GM10847 (cell line): ENCODE results near the gene DOCK11.

ENCODE experiments used
- POLR2A ChIP-seq: IDR thresholded peaks from 2 replicates; pipeline ENCODE4 v1.6.1; 2011; ENCODE audit not compliant: insufficient read length; ENCODE audit errors: extremely low read depth

DOCK11 gene

DNA sequence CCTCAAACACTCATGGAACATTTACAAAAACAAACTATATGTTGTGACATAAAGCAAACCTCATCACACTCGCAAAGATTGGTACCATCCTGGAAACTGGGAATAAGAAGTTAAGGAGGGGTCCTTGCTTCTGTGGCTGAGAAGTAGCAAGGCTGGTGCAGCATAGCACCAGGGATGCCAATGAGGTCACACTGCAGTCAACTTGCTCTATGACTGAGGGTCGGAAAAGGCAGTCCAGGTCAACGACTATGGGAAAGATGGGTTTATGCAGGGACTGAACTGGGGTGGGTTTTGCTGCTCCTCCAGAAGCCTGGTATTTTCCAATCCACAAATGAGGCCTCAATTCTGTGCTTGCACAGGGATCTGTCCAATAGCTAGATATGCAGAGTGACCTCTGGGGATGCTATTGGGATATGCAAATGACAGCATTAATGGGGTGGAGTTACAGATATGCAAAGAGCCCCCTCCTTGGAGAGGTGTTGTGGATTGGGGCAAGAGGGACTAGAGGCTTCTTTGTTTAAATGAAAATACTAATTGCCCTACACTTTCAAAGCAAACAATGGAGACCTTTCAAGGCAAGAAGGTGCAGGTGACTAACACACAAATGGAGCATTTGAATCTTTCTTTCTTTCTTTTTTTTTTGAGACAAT, 224.6 kb downstream of the DOCK11 start:
- TF ChIP-seq POLR2A = no peak

GRCh38 chrX:118723376-118723775, 227.8 kb downstream of the DOCK11 start:
- no peak for TF ChIP-seq POLR2A

DNA sequence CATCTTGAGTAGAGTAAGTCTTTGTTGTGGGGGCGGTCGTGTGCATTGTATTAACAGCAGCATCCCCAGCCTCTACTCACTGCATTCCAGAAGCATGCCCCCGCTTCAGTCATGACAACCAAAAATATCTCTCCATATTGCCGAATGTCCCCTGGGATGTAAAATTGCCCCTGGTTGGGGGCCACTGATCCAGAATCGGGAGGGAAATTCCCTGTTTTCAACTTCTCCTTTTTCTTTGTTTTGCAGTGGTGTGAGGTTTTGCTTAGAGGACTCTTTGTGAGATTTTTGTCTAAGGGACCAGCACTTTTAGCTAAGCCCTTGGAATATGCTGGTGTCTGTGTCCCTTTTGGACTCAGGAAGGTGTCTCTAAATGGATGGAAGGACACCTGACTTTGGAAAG, 228.8 kb downstream of the DOCK11 start:
- no peak for TF ChIP-seq POLR2A

GRCh38 chrX:118724775-118725174, 229.2 kb downstream of the DOCK11 start:
- TF ChIP-seq POLR2A = no peak

DNA sequence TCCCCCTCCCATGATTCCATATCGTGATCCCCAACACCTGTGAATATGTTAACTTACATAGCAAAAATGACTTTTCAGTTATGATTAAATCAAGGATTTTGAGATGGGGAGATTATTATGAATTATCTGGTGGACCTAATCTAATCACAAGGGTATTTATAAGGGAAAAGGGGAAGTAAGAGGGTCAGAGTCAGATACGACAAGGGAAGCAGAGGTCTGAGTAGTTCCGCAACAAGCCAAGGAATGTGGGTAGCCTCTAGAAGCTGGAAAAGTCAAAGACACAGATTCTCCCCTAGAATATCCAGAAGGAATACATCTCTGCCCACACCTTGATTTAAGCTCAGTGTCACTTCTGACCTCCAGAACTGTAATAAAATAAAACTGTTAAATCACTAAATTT, 230.8 kb downstream of the DOCK11 start:
- TF ChIP-seq POLR2A = no peak

DNA sequence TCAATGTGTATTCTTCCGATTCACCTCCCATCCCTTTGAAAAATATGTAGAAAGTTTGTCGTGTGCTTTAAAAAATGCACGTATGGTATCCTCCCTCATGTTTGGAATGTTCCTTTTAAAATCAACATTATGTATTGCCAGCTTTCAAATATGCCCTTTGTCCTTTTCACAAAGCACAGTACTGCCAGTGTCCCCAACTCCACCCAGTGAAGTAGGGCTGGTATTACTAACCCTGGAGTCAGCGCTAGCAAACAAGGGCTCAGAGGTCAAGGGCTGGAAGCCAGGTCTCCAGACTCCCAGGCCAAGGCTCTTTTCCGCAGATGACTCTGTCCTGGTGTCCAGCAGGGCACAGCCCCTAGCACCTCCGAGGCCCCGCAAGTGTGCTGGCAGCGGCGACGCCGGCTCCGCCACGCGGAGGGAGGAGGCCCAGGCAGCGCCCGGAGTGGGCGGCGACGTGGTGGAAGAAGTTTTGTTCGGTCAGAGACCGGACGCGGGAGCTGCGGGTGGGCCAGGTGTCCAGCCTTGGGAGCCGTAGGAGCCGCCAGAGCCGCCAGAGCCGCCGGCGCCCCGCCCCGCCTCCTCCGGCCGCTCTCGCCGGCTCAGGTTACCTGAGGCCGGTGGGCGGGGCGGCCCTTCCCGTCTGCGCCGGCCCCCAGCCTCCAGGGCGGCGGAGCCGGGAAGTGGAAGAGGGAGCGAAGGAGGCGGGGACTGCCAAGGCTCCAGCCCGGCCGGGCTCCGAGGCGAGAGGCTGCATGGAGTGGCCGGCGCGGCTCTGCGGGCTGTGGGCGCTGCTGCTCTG, 231.5 kb downstream of the DOCK11 start, which contains the start of gene IL13RA1:
Gene IL13RA1, plus strand, starts transcription at position 720 of the 799 bp plus-strand sequence. Its CDS starts 33 bp downstream, at position 753.
- TF ChIP-seq POLR2A = no peak

GRCh38 chrX:118727686-118728339, 232.2 kb downstream of the DOCK11 start:
- TF ChIP-seq POLR2A = no peak

- TF ChIP-seq POLR2A = no peak
Observed at GRCh38 chrX:118729042-118729652, 233.5 kb downstream of the DOCK11 start.

DNA sequence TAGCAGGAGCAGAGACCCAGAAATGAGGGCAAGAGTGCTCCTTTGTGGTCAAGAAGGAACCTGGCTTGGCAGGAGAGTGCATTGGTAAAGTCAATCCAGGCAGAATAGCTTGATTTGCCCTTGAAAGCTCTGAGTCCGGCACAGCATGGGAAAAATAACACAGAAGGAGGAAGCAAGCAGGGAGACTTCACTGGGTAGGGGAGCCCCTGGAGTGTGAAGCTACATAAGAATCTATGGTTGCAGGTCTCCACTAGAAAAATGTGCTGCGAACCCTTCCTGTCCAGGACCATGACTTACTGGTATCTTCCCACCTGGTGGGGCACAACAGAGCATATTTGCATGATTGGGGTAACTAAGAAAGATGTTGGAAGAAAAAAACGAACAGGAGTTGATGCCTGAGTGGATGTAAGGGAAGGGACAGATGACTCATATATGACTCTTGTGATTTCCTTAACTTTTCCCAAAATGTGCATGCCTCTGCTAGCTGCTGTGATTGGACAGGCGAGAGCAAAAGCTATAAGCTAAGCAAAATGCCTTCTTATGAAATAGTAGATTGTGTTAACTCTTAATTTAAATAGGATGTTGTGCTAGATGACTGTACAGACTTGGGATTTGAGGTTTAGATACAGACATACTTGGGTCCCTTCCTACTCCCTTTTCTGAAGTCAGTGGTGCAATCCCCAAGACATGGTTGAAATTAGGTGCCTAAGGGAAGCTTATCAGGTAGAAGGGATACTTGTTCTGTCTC, 235.1 kb downstream of the DOCK11 start:
- TF ChIP-seq POLR2A = no peak

- no peak for TF ChIP-seq POLR2A
Observed at GRCh38 chrX:118734909-118735308, 239.3 kb downstream of the DOCK11 start.
